Gastroesophageal sphincter (tissue), 3 donors: ENCODE results near the gene TMPRSS4.

ENCODE experiments used
- CTCF ChIP-seq, 4 experiments: fragments of 200-600 bp in 2 of 4; fragments of 450-650 bp in 2 of 4; sonication (generic) in 1 of 4; IDR thresholded peaks; one replicate each; pipeline ENCODE4 v1.5.1; 2017 to 2019; ENCODE audit warnings: antibody characterized with exemption in 4 of 4, mild to moderate bottlenecking in 2 of 4, moderate library complexity in 2 of 4
- EP300 ChIP-seq: sonication (generic); formaldehyde crosslinking; IDR thresholded peaks from one replicate; pipeline ENCODE4 v1.6.1; 2017; ENCODE audit warnings: antibody characterized with exemption, mild to moderate bottlenecking
- POLR2A ChIP-seq, 2 donors: fragments of 450-650 bp; IDR thresholded peaks; one replicate each; pipeline ENCODE4 v1.6.1; 2017; ENCODE audit warnings: antibody characterized with exemption in 2 of 2, mild to moderate bottlenecking in 2 of 2, moderate library complexity in 1 of 2
- POLR2AphosphoS5 ChIP-seq: sonication (generic); formaldehyde crosslinking; IDR thresholded peaks from one replicate; pipeline ENCODE4 v1.6.1; 2017; ENCODE audit warnings: antibody characterized with exemption

- TF ChIP-seq CTCF (IDR thresholded peaks at IDR 0.05) (no peak), POLR2AphosphoS5 (no peak), EP300 (no peak), POLR2A (IDR thresholded peaks at IDR 0.05) (no peak)
Observed at GRCh38 chr11:118135796-118136165, 58.9 kb downstream of the TMPRSS4 start.
